Right renal cortex interstitium (tissue), 3 donors: ENCODE measurements around the gene MAP3K13. TPM values are rescaled to one million over a fixed set of nuclear protein-coding genes. Genes with fewer than 3 reads are reported as not detected.

Experiments
- DNase-seq, 3 donors: peaks; one replicate each; pipeline ENCODE4 v3.0.0-alpha.2; 2013; ENCODE audit warnings: low read depth in 3 of 3, low spot score in 2 of 3
- polyA plus RNA-seq, 3 donors: library from polyadenylated mRNA; unstranded; fragments of 120-200 nt; gene quantifications; one replicate each; pipeline ENCODE4 v1.2.1, GENCODE V29; 2013; ENCODE audit not compliant: insufficient read length in 3 of 3

Gene MAP3K13, protein sequence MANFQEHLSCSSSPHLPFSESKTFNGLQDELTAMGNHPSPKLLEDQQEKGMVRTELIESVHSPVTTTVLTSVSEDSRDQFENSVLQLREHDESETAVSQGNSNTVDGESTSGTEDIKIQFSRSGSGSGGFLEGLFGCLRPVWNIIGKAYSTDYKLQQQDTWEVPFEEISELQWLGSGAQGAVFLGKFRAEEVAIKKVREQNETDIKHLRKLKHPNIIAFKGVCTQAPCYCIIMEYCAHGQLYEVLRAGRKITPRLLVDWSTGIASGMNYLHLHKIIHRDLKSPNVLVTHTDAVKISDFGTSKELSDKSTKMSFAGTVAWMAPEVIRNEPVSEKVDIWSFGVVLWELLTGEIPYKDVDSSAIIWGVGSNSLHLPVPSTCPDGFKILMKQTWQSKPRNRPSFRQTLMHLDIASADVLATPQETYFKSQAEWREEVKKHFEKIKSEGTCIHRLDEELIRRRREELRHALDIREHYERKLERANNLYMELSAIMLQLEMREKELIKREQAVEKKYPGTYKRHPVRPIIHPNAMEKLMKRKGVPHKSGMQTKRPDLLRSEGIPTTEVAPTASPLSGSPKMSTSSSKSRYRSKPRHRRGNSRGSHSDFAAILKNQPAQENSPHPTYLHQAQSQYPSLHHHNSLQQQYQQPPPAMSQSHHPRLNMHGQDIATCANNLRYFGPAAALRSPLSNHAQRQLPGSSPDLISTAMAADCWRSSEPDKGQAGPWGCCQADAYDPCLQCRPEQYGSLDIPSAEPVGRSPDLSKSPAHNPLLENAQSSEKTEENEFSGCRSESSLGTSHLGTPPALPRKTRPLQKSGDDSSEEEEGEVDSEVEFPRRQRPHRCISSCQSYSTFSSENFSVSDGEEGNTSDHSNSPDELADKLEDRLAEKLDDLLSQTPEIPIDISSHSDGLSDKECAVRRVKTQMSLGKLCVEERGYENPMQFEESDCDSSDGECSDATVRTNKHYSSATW
- polyA plus RNA-seq, result 10 to 100 TPM; 48.0 to 51.2 (median 48.9) TPM

DNA sequence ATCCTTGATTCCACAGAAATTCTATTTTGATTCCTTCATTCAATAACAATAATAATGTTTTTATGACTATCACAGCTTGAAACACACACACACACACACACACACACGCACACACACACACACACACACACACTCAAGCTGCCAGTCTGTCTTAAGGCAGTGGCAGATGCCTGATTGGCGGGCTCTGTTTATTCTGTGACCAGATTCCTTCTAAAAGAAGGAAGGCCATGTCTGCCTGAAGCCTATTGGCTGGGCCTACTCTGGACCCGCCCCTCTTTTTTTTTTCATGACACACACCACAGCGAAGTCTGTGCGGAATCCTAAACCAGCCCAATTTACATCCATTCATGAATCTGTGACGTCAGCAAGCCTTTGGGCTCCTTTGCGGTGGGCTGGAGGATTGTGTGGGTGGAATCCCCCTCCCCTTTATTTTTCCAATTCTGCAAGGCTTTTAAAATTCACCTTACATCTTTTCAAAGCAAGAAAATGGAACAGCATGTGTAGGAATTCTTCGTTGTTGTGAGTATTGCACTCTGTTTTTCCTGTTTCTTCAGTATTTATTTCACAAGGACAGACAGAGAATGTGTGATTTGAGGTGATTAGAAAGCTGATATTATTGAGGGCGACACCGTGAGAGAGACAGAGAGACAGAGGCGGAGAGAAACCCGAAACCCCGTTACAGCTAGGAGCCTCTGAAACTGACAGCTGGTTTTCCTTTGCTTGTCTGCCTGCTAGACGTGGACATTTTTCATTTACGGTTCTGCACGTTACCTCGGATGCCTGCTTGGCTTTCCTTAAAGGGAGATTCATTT is at the start of gene MAP3K13:
Gene MAP3K13, plus strand, starts transcription at position 287 of the 812 bp plus-strand sequence. CDS start 65,446 bp downstream, outside the sequence.
- peak; percentile 72 to 83 (median 77) for DNase-seq

DNA sequence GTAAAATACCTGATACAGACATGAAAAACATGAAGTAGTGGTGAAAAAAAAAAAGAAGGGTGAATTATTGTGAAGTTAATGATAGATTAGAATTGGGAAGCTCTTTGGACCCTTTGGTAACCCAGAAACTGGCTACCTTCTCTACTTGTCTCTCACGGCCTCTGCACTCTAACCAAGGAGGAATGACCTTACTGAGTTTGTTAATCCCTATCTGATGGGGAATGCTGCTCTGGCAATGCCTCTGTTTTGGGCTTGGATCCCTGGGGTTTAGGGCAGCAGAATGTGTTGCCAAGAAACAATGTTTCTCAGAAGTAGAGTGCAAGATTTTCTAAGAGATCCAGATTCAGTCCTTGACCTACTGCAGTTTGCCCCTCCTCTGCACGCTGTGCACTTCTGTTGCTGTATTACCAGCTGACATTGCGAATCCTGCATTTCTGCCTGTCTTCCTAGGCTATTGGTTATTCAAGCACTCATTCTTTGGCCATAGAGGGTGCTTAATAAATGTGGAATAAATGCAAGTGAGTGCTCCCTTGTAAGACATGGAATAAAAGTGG is 49.2 kb upstream of the MAP3K13 start:
- DNase-seq, result no peak

DNA sequence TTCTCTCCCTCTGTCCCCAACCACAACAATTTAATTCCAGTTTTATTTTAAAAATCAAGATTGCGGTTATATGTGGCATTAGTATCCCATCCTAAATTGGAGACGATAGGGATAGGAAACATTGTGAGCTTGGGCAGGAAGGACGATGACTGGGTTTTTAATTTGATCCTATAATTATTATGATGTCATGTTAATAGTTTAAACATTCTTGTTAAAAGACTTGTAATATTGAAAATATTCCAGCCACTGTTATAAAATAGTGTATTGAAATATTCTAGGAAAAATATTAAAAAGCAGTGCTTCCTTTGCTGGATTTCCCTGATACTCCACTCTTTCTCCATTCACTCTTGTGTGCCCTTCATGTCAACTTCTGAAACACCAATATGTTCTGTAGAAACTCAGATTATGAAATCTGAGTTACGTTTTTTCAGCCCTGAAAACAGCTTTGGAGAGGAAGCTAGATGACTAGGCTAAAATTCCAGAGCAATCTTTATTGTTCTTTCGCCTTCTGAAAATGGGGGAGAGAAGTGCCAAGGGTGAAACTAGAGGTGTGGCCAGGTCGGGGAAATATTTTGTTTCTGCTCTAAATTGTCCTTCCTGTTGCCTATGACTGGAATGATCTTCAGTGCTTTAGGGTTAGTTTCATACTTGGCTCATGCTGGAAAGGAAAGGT is 46.1 kb upstream of the MAP3K13 start:
- no peak for DNase-seq

DNA sequence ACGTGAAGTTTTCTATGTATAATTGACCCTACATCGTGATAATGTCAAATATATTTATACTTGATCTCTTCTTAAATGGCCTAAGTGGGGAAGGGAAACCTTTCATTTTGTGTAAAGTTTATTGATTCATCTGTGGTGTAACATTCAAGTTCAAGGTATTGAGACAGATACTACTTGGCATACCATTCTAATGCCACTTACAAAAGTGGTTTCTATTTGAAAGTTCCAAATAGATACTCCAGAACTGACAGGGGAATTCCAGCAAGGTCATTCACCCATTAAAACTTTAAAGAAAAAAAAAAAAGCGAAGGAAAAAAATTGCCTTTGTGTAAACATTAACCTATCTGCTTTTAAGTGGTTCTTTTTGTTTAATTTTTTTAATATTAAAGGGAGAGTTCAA is 45.3 kb upstream of the MAP3K13 start:
- no peak for DNase-seq

DNA sequence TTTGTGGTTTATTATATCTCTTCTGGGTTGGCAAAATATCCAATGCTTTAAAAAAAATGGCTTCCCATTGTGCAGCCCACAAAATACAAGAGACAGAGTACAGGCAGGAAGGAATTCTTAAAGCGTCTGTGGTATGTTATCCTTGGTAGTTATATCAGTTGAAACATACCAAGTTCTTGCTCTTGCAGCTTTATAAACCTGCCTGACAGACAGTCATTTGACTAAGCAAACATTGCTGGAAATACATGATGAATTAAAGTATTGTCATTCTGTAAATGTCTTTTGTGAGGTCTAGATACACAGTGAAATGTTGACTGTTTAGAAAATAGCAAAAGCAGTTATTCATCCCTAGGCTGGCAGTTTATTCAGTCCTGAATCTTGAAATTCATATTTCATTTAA is 44.8 kb upstream of the MAP3K13 start:
- no peak for DNase-seq

DNA sequence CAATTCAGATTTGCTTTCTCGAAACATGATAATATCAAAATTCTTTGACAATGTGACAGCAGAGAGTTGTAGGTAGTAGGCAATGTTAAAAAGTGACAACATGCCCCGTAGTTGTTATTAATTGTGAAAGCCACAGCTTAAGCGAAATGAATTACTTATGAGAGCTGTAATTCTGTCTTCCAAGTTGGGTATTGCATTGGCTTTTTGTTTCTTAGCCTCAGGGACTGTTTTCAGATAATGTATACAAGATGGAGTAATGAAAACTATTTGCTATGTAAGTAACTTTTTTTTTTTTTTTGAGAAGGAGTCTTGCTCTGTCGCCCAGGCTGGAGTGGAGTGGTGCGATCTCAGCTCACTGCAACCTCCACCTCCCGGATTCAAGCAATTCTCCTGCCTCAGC is 43.1 kb upstream of the MAP3K13 start:
- no peak for DNase-seq

DNA sequence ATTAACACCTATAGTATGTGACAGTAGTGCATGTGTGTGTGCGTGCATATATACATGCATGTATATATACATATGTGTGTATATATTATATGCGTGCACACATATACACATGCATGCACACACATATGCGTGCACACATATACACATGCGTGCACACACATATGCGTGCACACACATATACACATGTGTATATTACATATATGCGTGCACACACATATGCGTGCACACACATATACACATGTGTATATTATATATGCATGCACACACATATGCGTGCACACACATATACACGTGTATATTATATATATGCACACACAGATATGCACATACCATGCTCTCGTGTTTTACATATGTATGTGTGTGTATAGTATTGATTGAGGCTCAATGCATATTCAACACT is 42.0 kb upstream of the MAP3K13 start:
- DNase-seq, result no peak

DNA sequence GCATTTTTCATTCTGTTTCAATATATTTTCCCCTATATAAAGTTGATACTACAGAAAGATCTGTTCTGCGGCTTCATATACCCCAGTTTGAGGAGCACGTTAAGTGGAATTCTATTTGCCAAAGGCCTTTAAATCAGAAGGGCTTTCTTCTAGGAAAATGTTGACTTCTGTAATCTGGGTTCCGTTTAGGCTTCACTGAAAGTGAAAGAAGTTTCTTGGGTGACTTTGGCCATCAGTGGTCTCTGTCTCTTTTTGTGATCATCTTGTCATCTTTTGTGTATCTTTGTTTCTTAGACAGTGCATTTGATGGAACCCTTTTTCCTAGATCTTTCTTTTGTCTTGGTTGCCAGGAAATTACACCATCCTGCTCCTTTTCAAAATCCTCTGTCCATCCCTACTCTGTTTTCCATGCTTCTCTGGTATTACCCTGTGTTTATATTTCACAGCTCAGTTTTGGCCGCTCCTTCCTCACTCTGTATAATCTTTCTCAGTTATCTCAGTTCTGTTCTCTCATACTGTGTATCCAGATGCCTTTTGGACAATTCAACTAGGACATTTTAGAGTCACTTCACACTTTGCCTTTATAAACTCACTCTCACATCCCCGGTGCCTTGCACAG is 40.7 kb upstream of the MAP3K13 start:
- no peak for DNase-seq

DNA sequence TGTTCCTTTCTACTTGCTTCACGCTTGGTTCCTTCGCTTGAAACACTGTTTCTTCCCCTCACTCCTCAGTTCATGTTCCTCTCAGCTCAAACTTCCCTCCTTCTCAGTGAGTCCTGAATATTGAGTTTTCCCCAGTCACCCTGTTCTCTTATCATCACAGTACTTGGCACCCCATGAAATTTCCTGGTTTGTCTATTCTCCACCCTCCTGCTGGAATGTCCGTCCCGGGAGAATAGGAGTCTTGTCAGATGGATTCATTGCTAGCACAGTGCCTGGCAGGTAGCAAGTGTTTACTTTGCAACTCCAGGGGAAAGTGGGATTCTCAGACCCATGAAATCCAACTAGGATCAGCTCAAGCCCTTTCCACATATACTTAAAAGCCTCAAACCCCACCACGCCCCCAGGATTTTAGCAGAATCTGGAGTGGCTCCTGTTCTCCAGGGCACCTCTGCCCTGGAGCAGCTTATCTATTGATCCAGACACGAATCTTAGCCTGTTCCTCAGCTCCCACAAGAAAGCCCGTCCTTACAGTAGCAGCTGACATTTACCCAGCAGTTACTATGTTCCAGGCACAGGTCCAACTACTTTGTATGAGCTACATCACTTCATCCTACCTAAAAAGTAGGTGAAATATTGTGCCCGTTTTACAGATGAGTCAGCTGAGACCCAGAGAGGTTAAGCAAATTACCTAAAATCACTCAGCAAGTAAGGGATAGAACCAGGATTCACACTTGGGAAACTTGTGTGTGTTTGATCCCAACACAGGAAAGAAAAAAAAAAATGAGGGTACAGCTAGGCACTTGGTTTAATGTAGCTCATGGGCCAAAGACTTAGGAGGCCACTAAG is 36.8 kb upstream of the MAP3K13 start:
- DNase-seq, result no peak

DNA sequence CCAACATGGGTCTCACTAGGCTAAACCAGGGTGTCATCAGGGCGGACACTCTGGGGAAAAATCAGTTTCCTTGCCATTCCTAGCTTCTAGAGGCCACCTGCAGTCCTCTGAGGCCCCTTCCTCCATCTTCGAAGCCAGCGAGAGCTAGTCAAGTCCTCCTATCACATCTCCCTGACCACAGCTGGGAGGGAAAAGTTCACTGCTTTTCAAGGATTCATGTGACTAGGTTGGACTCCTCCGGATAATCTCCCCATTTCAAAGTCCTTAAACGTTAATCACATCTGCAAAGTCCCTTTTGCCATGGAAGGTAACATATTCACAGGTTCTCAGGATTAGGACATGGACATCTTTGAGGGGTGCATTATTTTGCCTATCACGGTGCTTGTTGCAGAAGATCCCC is 35.9 kb upstream of the MAP3K13 start:
- no peak for DNase-seq

DNA sequence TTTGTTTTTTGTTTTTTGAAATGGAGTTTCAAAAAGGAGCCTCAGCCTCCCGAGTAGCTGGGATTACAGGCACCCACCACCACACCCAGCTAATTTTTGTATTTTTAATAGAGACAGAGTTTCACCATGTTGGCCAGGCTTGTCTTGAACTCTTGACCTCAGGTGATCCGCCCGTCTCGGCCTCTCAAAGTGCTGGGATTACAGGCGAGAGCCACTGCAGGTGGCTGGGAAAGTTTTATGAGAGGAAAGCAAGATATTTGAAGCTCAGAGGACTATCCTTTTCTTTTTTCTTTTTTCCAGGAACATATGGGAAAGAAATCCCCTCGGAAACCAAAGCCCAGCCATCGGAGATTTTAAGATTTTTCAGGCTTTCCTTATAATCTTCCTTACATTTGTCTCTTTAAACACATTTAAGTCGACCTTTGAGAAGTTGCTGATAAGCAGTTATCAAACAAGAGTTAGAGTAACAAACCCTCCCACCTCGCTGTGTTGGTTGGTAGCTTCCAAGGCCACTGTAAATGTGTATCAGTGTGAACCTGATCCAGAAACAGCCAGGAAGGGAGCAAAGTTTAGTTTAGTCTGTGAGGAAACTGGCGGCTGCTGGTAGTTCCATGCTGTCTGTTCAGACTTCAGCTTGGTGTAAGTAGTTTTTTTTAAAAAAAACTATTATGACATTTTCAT is 34.5 kb upstream of the MAP3K13 start:
- no peak for DNase-seq

DNA sequence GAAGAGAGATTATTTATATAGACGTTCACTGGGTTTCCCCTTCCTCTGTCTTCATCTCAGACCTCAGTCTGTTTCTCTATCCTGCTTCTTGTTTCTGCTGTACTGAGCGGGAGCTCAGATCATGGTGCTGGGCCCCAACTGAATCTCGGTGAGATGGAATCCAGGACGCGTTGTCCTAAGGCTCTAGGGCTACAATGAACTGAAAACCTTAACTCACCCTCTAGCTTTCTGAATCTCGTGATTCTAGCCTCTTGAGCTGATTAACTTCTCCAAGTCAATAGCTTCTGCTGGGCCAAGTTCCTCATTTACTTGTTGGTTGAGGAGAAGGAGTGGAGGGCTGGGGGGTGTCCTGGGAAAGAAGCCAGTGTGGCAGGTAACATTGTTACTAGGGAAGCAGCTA is 32.7 kb upstream of the MAP3K13 start:
- DNase-seq, result no peak

DNA sequence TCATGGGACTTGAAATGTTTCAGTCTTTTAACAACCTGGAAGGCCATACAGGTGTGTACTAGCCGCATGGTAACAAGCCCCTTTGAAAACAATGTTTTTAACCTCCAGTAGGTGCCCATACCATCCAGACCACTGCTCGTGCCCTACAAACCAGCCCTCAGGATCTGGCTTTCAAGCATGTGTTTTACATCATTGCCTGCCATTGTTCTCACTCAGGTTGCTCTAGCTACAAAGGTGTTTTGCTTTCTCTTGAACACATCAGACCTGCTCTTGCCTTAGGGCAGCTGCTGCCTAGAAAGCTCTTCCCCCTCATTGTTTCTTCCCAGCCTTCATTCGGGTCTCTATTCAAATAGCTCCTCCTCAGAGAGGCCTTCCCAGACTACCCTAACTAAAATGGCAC is 32.3 kb upstream of the MAP3K13 start:
- DNase-seq, result no peak

DNA sequence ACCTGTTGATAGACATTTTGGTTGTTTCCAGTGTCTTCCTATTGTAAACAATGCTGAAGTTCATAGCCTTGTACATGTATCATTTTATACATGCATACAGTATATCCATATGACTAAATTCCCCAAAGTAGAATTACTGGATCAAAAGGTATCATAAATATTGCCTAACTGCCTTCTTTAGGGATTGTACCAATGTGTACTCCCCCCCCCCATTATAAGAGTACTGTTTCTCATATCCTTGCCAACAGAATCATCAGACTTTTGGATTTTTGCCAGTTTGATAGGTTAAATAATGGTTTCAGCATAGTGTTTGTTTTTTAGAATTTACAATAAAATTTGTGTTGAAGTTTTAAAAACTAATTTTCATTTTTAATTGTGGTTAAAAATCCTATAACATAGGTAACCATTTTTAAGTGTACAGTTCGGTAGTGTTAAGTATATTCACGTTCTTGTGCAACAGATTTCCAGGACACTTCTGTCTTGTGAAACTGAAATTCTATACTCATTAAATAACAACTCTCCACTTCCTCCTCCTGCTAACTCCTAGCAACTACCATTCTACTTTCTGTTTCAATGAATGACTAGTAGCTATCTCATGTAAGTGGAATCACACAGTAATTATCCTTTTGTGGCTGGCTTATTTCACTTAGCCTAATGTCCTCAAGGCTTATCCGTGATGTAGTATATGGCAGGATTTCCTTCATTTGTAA is 30.8 kb upstream of the MAP3K13 start:
- DNase-seq, result no peak

DNA sequence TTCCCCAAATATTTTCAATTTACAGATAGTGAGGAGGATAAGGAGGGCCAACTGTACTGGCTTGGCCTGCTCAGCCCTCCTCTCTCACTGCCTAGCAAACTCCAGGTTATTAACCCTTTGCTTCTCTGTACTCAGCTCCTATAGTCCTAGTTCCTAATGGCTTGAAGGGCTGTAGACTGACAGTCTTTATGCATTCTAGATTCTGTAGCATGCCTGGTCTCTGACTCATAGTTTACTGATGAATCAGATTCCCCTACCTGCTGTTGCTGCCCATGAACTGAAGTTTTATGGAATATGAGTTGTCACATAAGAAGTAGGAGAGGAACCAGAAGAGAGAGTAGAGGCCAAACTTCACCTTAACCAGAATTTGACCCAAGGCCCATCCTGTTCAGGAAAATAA is 27.1 kb upstream of the MAP3K13 start:
- DNase-seq, result no peak

DNA sequence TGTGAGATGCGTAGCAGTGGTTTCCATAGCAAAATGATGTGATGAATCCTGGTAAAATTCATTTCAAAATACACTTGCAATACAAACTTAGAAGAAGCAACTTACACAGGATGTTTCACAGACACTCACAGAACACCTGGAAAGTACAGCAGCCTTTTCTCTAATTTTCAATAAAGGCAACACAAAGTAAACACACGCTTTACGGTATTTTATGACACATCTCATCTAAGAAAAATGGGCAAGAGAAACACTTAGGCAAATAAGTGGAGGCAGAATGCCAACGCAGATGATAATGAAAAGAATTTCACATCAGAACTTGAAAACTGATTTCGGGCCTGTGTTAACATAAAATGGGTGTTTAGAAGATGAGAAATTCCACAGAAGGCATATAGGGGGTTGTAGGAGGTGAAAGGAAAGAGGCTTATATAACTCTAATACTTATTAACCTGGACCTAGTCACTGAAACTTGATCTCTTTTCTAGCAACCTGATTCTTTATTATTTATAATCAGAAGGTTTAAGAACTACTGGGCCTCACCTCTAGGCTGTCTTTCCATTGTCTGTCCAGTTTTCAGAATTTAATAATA is 25.6 kb upstream of the MAP3K13 start:
- no peak for DNase-seq

DNA sequence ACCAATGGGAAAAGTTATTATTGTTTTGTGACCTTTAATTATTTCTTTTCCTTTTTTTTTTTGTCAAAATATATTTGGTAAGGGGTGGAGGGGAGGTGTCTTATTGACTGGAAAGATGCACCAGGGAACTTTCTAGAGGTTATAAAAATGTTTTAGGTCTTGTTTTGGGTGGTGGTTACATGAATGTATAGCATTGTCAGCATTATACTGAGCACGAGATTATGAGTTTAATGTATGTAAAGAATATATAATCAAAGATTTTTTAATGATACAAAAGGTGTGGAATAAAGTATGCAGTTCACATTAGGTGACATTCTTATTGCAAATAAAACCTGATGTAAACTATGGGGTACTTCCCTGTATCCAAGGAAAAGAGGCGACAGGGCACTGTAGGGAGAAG is 23.0 kb upstream of the MAP3K13 start:
- no peak for DNase-seq
